ENCODE data around the gene KANK3.

KANK3 gene

DNA sequence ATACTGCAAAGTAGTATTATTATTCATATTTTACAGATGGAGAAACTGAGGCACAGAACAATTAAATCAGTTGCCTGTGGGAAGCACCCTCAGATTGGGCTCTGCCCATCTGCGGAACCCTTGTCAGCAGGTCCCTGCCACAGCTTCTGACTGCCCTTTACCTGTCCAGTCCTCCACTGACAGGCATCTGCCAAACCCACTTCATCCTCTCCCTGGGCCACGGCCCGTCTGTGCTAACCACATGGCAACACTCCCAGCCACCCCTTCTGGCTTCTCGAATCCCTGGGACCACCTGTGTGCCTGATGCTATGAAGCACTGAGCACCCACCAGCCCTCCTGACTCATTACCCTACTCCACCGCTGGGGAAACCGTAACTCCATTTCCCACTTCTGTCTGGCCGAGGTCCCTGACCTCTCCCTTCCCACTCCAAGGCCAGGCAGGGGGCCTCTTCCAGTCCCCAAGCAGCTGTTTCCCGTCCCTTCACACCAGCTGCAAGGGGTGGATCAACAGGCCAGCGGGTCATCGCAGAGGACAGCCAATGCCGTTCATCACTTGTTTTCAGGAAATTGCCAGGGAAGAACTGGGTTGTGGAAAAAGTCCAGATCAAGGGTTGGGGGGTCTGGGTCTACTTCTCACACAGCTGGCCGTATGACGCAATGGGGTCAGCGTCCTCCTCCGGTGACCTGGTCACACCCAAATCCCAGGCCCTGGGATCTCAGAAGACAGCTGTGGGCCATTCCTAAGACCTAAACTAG, 2.5 kb downstream of the KANK3 start:
- no peak for DNase-seq (ENCODE audit: low read depth, low spot score)

DNA sequence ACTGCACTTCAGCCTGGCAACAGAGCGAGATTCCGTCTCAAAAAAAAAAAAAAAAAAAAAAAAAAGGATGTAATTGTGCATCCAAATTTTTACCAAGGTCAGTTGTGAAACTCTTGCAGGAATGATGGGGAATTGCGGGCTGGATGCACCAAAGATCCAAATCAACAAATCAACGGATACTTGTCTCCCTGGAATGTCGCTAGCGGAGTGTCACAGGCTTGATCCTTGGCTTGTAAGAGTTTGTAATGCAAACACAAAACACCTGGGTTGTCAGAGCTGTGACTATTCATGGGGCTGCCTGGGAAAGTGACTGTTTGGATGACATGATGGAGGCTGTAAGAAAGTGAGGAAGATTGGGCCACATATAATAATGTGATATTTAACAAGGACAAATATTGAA, 4.2 kb downstream of the KANK3 start:
- no peak for DNase-seq (ENCODE audit: low read depth, low spot score)

DNA sequence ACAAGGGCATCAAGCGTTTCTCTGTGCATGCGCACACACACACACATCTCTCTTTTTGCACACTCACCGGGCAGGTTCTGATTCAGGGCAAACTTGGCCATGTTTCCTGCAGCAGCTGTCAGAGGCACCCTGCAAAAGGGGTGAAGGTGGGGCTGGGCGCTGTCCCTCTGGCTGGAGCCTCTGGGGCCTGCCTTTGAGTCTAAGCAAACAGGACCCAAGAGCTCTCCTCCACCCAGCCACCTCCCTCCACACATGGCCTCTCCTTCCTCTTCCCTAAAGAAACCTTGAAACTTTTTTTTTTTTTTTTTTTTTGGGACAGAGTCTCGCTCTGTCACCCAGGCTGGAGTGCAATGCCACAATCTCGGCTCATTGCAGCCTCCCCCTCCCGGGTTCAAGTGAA, 5.3 kb downstream of the KANK3 start:
- no peak for DNase-seq (ENCODE audit: low read depth, low spot score)

DNA sequence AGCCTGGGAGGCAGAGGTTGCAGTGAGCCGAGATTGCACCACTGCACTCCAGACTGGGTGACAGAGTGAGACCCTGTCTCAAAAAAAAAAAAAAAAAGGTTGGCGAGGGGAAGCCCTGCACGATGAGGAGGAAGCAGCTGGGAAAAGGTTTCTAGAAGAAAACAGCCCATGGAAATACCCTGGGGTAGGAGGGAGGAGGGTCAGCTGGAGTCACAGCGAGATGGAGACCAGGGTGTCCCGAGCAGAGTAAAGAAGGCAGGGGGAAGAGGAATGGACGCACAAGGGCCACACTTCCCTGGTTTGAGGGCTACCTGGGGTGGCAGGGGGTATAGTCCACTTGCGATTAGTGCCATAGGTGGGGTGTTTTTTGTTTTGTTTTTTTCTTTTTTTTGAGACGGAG, 6.4 kb downstream of the KANK3 start:
- no peak for DNase-seq (ENCODE audit: low read depth, low spot score)

DNA sequence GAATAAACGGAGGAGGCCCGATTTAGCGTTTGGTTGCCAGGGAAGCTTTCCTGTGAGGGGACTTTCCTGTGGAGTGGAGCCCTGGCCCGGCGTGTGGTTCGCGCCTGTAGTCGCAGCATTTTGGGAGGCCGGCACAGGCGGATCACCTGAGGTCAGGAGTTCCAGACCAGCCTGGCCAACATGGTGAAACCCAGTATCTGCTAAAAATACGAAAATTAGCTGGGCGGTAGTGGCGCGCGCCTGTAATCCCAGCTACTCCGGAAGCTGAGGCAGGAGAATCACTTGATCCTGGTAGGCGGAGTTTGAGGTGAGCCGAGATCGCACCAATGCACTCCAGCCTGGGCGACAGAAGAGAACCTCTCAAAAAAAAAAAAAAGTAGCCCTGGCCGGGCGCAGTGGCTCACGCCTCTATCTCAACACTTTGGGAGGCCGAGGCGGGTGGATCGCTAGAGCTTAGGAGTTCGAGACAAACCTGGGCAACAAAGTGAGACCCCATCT, 6.9 kb downstream of the KANK3 start:
- DNase-seq (ENCODE audit: low read depth, low spot score), result no peak

DNA sequence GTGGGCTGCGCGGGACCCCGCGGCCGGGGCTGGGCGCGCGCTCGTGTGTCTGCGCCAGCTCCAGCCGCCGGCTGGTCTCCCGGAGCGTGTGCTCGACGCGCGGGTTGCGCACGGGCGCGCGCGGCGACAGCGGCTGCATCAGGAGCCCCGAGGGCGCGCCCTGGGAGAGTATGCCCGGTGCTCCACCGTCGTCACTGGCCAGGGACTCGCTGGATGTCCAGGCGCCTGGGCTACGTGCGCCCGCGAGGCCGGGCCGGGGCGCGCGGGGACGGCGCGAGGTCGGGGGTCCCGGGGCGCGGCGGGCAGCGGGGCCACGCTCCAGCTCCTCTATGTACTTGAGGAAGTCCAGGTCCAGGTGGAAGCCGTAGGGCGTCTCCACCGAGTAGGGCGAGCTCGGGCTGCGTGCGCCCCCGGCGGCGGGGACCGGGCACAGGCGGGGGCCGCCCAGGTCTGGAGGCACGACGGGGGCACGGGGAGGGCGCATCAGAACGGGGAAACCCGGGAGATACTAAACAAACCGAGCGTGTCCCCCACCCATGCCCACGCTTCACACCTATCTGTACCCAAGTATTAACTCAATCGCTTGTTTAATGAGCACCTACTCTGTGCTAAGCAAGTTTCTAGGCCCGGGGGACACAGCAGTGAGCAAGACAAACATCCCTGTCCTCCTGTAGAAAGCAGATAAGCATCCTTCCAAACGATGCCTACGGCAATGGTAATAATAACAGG, 7.6 kb downstream of the KANK3 start:
- DNase-seq (ENCODE audit: low read depth, low spot score), result no peak

DNA sequence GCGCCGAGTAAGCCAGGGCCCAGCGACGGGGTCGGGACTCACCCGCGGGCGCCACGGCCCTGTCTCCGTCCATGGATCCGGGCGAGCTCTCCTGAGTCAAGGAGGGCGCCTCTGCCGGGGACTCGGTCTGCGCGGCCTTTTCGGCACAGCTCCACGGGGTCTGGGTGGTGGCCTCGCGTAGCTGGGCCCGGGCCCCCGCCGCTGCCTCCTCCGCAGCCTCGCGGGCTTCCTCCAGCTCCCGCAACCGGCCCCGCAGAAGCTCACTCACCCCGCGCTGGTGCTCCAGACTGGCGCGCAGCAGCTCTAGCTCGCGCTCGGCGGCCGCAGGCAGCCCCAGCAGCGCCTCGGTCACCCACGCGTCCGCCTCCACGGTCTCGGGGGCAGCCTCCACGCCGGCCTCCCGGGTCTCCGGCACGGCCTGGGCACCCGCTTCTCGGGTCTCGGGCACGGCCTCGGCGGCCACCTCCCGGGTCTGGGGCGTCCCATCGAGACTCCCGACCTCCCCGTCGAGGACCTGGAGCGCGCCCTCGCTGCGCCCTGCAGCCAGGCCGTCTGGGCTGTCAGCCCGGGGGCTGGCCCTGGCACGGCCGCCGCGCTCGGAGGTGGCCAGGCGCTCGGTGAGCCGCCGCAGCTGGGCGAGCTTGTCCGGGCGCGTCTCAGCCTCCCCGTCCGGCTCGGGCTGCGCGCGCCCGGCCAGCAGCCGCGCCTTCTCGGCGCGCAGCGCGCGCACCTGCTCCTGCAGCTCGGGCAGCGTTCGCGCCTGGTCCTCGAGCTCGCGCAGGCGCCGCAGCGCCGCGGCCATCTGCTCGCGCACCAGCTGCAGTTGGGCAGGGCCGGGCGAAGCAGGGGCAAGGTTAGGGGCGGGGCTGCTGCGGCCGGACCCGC, 8.4 kb downstream of the KANK3 start:
- no peak for DNase-seq (ENCODE audit: low read depth, low spot score)

DNA sequence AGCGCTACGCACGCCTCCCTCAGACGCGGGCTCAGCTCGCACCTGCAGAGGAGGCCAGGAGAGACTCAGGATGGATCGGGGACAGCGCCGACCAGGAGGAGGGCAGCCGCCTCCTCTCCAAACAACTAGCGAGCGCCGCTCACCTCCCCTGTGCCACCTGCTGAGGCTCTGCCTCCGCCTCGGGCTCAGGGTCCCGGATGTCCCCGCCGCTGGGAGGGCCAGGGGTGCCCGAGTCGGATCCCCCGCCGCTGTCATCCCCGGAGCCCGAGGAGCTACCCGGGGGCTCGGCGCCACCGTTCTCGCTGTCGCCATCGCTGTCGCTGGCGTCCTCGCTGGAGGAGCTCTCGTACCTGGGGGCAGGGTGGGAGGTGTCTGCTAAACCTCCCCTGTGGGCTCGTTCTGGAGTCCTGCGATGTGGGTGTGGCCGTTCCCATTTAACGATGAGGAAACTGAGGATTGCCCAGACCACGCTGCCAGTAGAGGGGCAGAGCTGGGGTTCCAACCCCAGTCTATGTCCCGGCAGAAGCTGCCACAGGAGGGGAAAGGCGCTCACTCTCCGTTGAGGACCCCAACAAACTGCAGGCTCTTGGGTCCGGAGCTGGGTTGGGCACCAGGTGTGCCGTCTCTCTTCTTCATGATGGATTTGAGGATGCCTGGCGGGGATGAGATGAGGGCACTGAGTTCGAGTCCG, 9.2 kb downstream of the KANK3 start:
- DNase-seq (ENCODE audit: low read depth, low spot score), result no peak

DNA sequence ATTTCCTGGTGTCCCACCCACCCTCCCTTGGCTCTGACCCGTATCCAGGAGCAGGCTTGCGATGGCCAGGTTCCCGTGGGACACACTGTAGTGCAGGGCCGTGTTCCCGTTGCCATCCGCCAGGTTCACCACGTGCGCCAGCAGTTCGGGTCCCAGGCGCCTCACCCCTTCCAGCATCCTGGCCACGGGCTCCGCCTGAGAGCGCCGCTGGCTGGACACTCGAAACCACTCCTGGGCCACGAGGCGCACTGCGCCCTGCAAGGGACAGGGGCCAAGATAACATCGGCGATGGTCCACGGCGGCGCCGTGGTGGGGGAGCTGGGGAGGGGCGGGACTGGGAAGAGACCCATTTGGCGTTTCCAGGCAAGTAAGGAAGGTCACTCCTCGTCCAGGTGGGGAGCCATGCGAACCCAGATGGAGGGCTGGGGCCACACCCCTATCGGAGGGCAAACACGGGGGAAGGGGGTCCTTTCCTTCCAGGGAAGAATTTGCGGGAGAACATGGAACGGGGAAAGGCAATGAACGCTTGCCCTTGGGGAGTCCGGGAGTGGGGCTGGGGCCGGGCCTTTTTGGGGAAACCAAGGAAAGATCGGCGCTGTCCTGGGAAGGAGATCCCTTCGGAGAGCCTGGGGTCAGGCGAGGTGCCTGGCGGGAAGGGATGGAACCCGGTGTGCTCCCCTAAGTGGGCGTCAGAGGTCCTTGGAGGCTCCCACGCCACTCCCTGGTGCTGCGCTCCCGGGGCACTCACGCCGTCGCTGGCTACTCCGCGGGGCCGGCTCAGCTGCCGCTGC, 9.9 kb downstream of the KANK3 start:
- no peak for DNase-seq (ENCODE audit: low read depth, low spot score)

DNA sequence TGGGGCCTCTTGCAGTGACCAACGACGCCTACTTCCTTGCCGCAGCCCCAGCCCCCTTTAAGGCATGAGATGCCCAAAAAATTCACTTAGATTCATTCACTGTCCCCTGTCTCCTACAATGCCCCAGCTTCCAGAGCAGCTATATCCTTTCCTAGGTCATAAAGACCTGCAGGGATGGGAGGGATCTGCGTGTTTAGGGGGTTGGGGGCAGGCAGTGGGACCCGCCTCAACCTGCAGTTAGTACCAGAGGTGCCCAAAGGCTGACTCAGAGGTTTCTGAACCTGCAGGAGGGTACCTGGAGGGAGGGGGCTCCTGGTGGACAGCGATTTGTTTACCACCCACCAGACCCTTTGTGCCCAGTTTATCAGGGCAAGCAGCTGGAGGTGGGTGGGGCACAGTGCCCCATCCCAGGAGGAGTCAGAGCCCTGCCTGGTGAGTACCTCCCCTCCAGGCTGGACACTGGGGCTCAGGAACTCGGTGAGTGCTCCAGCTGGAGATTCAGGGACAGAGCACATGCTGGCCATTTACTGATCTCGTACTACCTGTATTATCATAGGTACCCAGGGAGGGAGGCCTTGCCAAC, 11.7 kb downstream of the KANK3 start:
- DNase-seq (ENCODE audit: low read depth, low spot score), result no peak

DNA sequence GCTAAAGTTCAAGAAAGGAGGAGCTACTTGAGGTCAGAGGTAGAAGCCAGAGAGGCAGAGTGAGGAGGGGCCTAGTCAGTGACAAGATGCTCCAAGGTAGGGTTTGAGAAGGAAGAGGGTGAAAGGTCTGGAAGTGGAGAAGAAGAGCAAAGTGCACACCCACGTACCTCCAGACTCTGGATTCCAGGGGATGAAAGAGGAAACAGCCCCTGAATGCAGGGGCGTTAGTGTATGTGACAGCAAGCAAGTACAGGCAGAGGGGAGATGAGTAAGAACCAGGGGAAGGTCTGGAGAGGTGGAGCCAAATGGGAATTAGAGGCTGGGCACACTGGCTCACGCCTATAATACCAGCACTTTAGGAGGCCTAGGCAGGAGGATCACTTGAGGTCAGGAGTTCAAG, 13.1 kb downstream of the KANK3 start:
- no peak for DNase-seq (ENCODE audit: low read depth, low spot score)

DNA sequence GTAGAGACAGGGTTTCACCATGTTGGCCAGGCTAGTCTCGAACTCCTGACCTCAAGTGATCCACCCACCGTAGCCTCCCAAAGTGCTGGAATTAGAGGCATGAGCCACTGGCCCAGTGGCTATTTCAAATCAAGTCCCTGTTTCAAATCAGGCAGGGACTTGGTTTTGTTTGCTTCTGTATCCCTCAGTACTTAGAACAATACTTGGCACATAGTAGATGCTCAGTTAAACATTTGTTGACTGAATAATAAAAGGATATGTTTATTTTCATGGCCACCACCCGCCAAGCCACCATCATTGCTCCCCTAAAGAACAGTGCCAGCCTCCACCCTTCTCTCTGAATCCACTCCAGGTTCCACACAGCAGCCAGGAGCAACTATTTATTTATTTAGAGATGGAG, 17.6 kb downstream of the KANK3 start:
- no peak for DNase-seq (ENCODE audit: low read depth, low spot score)

DNA sequence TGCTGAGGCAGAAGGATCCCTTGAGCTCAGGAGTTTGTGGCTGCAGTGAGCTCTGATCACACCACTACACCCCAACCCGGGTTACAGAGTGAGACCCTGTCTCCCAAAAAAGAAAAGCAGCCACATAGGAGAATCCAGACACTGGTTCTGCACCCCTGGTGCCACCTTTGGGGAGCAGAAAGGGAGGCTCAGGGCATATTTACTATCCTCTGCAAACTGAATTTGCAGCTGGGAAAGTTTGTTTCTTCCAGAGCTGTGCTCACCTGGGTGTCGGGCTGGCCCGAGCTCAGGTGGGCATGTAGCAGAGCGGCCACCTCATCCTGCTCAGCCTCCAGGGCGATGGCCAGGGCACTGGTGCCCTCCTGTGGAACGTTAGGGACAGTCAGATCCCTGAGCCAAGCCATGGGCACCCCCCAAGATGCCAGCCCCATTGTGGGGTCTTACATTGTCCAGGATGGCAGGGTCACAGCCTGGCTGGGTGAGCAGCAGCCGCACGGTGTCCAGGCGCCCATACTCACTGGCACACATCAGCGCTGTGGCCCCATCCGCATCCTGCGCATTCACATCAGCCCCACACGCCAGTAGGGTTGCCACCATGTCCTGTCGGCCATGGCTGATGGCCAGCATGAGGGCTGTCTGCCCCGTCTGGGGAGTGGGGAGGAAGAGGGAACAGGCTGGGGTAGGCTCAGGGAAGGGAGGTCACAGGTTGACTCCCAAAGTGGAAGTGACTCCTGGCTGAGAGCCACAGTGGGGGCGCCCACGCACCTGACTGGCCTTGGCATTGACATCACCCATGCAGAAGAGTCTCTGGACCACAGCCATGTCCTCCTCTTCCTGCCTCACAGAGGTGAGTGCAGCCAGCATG, 18.6 kb downstream of the KANK3 start:
- no peak for DNase-seq (ENCODE audit: low read depth, low spot score)

DNA sequence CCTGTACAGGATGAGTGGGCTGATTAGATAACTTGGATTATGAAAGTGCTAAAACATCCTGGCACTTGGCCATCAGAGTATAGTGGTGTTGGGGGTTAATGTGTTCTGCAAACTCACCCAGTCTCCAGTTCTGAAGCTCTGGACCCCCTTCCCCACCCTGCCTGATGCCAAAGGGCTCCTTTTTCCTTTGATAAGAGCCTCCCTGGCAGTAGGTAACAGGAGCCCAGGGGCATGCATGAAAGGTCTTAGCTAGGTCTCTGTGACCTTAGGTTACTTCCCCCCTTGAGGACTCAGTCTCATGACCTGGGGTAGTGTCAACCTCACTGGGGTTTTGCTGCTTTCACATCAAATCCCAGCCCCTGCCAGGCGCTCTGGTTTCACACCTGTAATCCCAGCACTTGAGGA, 19.3 kb downstream of the KANK3 start:
- no peak for DNase-seq (ENCODE audit: low read depth, low spot score)

DNA sequence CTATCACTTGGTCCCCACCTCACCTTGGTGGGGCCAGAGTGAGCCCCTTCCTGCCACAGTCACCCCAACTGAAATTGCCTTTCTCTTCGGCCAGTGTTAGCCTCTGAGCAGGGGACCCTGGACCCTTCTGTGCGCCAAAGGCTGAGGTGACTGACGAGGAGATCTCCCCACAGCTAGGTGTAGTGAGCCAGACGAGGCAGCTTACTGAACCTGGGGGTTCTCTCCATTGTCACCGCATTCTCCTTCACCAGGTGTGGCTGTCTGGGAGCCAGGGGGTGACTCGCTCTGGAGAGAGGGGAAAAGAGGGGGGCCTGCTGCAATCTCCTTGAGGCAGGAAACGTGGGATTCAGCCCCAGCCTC, 20.4 kb downstream of the KANK3 start:
- no peak for DNase-seq (ENCODE audit: low read depth, low spot score)

DNA sequence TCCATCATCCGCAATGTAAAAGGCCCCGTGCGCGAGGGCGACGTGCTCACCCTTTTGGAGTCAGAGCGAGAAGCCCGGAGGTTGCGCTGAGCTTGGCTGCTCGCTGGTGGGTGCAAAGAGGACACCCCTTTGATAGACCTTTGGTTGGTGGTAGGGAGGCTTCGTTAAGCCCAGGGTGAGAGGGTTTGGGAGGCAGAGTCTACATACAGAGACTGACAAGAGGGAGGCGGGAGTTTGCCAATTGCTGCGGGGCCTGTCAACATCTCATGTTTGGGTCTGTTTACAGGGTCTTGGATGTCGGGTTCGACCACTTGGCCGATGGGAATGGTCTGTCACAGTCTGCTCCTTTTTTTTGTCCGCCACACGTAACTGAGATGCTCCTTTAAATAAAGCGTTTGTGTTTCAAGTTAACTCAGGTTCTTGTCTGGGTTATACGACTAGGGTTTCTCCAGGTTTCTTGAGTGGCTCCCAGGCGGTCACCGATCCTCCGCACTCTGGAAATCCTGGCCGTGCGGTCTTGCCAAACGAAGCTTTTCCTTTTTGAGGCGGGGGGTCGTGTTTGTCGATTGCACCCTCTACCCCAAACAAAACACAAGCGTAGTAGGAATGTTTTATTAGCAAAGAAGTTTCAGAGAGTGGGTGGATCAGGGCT, 20.9 kb downstream of the KANK3 start:
- no peak for DNase-seq (ENCODE audit: low read depth, low spot score)

DNA sequence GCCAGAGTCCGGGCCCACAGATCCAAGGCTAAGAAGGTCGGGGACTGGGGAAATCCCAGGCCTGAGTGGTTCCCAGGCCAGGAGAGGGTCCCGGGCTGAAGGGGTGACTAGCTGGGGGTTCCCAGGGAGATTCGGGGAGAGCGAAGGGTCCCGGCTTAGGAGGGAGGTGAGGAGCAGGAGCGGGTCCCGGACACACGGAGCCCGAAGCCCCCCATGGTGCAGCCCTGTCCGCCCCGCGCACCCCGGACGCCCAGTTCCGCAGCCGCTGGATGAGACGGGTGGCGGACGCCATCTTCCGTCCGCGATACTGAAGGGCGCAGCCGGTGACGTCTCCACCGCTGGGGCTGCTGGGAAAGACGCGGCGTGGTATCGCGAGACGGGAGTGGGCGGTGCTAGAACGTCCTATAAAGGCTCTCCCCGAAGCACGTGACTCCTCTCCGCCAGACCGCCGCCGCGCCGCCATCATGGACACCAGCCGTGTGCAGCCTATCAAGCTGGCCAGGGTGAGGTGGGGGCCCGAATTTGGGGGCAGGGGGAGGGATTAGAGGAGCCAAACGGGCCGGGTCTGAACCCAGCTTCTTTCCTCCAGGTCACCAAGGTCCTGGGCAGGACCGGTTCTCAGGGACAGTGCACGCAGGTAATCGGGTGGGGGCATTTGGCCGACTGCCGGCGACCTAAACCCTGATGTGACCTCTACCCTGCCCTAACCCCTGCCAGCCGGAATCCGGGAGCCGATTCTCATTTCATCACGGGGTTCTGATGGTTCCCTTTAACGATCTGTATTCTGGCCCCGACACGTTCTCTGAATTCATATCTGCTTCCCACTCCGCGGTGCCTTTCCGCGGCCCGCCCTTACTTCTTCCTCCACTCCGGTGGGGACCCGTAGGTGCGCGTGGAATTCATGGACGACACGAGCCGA, 21.7 kb downstream of the KANK3 start, which contains the start of the genes NDUFA7 and RPS28:
TSS of gene NDUFA7 (minus strand) at position 309 of the 919 bp plus-strand sequence. CDS start at position 292, 17 bp downstream.
TSS of gene RPS28 (plus strand) at position 430 of the 919 bp plus-strand sequence. CDS start at position 465, 35 bp downstream.
- peak; percentile 86 for DNase-seq (ENCODE audit: low read depth, low spot score)

All from smooth muscle cell of the brain vasculature (primary cell).